Lung (tissue), 12 donors: ENCODE data around the gene ATP8B4. TPM values are rescaled to one million over a fixed set of nuclear protein-coding genes. Genes with fewer than 3 reads are reported as not detected.

ENCODE experiments used
- ATAC-seq: fragments of 200-7000 bp; cut with Tn5 transposase; one replicate; pipeline ENCODE4 v1.9.1; 2020; ENCODE audit warnings: moderate number of reproducible peaks; ENCODE audit not compliant: insufficient read depth, low FRiP score
- DNase-seq, 3 donors: peaks; one replicate each; pipeline ENCODE4 v3.0.0-alpha.2; 2013 to 2017
- H3K27ac ChIP-seq, 2 donors: one replicate each; pipeline ENCODE4 v1.5.1; 2013; ENCODE audit warnings: mild to moderate bottlenecking in 2 of 2, moderate library complexity in 2 of 2, control low read depth in 1 of 2, inconsistent platforms in 1 of 2, low read depth in 1 of 2, low read length in 1 of 2
- H3K27me3 ChIP-seq, 3 donors: one replicate each; pipeline ENCODE4 v1.5.1; 2013; ENCODE audit warnings: low read length in 2 of 3; ENCODE audit not compliant: control insufficient read depth in 3 of 3, insufficient read depth in 3 of 3
- H3K36me3 ChIP-seq, 4 donors: one replicate each; pipeline ENCODE4 v1.5.1; 2013; ENCODE audit warnings: low read length in 4 of 4, mild to moderate bottlenecking in 1 of 4, moderate library complexity in 1 of 4; ENCODE audit not compliant: control insufficient read depth in 4 of 4, insufficient read depth in 4 of 4
- H3K4me1 ChIP-seq, 5 donors: one replicate each; pipeline ENCODE4 v1.5.1; 2013; ENCODE audit warnings: low read length in 5 of 5, mild to moderate bottlenecking in 2 of 5, moderate library complexity in 1 of 5; ENCODE audit not compliant: control insufficient read depth in 5 of 5, insufficient read depth in 5 of 5
- H3K4me3 ChIP-seq: one replicate; pipeline ENCODE4 v1.5.1; 2013; ENCODE audit warnings: mild to moderate bottlenecking, control low read depth, moderate library complexity
- H3K9ac ChIP-seq, 2 donors: one replicate each; pipeline ENCODE4 v1.5.1; 2013; ENCODE audit warnings: low read length in 2 of 2, control low read depth in 1 of 2; ENCODE audit not compliant: insufficient read depth in 1 of 2
- H3K9me3 ChIP-seq, 4 donors: one replicate each; pipeline ENCODE4 v1.5.1; 2013; ENCODE audit warnings: low read length in 3 of 4, mild to moderate bottlenecking in 1 of 4, moderate library complexity in 1 of 4; ENCODE audit not compliant: control insufficient read depth in 4 of 4, insufficient read depth in 3 of 4
- WGBS, 2 donors: extraction: QIAGEN DNeasy Blood & Tissue Kit; methylation state at CpG; one replicate each; pipeline ENCODE4 v1.1.7; 2013; 5-methylcytosine and 5-hydroxymethylcytosine counted together
- polyA plus RNA-seq, 2 donors: library from polyadenylated mRNA; stranded (reverse); fragments of 200-250 nt; gene quantifications; one replicate each; pipeline ENCODE4 v1.2.1, GENCODE V29; 2013
- total RNA-seq, 2 donors: library from RNA; depleted of rRNA in 1 of 2; stranded (reverse); fragments of >200 nt in 1 of 2; gene quantifications; one replicate each; pipeline ENCODE4 v1.2.1, GENCODE V29; 2014 to 2021
- TF ChIP-seq, protein P1 (sequence below): IDR thresholded peaks from 2 replicates; pipeline ENCODE4 v1.5.1; 2012; ENCODE audit warnings: mild to moderate bottlenecking; ENCODE audit errors: control extremely low read depth, extremely low read depth
- donor health status: control.
- donor health status: control.
- donor health status: Bipolar disorder and iron deficiency.
- donor health status: healthy.
- donor health status: DM: yes; HTN: yes; CAD: no.

The ATP8B4 gene
- total and polyA plus RNA-seq, 4 donors = 1.6 to 23.1 (median 3.3) TPM

DNA sequence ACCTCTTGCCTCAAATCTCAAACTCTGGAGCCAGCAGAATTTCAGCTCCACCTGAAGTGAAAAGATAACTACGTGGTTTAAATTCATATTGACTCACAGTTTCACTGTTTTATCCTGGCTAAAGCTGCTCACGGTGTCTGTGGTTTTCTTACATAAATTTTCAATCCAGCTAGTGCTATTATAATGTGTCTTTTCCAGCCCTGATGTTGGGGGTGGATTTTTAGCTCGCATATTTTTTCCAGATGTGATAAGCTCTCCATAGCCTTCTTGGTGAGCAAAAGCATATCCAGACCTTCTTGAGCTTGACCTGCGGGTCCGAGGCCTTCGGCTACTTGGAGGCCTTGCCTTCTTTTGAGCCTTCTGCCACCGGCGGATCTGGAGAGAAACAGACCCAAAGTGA is 258.9 kb downstream of the ATP8B4 start:
- no peak overlapping the region for H3K27ac ChIP-seq
- no peaks in the 10 kb centered on the region for H3K36me3 ChIP-seq
- no peak overlapping the region for H3K9ac ChIP-seq
- H3K4me1 ChIP-seq = peaks cover 0 to 2% (median 0%) of the 10 kb centered on the region in 5 donors
- no peak for ATAC-seq
- DNase-seq = no peak
- H3K4me3 ChIP-seq = no peak overlapping the region
- 86 to 88% methylated on average over 8 of the region's 8 CpGs for WGBS, 2 donors
- TF ChIP-seq, protein P1, sequence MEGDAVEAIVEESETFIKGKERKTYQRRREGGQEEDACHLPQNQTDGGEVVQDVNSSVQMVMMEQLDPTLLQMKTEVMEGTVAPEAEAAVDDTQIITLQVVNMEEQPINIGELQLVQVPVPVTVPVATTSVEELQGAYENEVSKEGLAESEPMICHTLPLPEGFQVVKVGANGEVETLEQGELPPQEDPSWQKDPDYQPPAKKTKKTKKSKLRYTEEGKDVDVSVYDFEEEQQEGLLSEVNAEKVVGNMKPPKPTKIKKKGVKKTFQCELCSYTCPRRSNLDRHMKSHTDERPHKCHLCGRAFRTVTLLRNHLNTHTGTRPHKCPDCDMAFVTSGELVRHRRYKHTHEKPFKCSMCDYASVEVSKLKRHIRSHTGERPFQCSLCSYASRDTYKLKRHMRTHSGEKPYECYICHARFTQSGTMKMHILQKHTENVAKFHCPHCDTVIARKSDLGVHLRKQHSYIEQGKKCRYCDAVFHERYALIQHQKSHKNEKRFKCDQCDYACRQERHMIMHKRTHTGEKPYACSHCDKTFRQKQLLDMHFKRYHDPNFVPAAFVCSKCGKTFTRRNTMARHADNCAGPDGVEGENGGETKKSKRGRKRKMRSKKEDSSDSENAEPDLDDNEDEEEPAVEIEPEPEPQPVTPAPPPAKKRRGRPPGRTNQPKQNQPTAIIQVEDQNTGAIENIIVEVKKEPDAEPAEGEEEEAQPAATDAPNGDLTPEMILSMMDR = no peak
- H3K9me3 ChIP-seq = no peaks in the 10 kb centered on the region
- no peaks in the 10 kb centered on the region for H3K27me3 ChIP-seq

DNA sequence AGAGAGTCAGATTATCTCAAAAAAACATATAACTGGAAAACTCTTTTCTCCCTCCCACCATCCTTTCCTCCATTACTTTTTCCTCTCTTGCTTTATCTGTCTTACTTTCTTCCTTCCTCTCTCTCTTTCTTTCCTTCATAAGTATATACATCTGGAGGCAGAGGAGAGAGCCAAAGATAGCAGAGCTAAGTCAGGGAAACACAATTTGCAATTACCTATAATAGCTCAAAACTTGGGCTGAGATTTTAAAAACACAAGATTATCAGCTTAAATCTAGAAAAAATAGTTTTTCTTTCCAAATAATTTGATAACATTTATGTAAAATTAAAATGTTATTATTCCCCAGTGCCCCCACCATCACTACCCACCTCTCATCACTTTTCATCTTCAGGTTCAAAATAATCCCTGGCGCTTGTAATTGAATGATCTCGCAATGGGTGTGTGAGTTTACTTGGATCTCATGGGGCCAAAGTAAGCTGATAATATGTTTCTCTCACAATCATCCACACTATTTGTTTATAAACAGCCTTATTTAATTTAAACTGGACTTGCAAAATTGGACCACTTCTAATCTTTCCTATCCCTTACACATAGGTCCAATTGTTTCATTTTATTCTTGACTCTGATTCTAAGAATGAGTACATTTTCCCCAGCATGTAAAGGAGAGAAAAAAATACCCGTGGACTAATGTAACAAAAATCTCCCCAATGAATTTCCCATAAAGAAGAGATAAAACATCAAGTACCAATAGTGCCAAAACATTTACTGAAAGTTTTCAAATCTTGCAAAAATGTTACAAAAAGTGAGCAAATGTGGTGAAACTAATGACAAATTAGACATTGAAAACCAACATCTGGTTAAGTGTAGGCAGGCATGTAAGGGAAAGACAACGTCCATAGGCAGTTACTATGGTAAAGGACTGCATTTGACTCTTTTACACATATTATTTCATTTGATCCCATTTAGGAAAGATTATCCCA is 261.2 kb downstream of the ATP8B4 start:
- no peaks in the 10 kb centered on the region for H3K9me3 ChIP-seq

DNA sequence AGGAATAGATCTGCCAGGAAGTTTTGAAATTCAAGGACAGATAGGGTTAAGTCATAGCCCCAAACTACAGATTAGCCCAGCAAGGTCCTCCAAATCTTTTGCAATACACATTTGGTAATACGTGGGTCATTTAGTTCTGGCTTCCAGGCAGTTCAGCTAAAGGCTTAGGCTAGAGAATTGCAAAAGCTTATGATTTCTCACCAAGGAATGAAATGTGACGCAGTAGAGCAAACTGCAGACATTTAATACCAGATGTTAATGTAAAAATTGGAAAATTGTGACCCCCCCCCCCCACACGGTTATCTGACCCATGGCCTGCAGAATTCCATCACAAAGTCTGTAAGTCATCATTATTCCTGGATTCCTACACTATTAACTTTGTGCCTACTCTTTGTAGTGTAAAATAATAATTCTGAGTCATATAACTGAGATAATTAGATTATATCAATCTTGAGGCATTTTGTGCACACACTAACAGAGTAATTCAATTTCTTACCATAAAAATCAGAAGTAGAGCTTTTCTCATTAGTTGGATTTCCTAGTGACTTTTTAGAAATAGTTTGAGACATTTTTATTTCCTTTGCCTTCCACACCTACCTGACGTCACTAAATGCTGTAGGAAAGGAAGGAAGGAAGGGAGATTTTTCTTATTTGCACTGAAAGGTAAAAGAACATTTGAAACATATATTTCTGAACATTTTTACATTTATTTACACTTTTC is 263.0 kb downstream of the ATP8B4 start:
- WGBS, 2 donors = 43 to 55% methylated on average over 4 of the region's 4 CpGs
- Histone ChIP-seq H3K9ac (no peak overlapping the region), H3K4me3 (no peak overlapping the region), H3K9me3 (no peaks in the 10 kb centered on the region), H3K4me1 (no peaks in the 10 kb centered on the region), H3K36me3 (no peaks in the 10 kb centered on the region), H3K27me3 (no peaks in the 10 kb centered on the region), H3K27ac (no peak overlapping the region)
- DNase-seq = peak in 2 of 3 donors; percentile 14 to 38
- ATAC-seq = peak; percentile 68
- TF ChIP-seq, protein P1 = no peak

More for the DNA sequence above, 261.2 kb downstream of the ATP8B4 start:
- no peak overlapping the region for H3K9ac ChIP-seq
- no peak overlapping the region for H3K4me3 ChIP-seq
- no peak for DNase-seq
- no peak overlapping the region for H3K27ac ChIP-seq
- no peaks in the 10 kb centered on the region for H3K36me3 ChIP-seq
- TF ChIP-seq, protein P1 = no peak
- no peaks in the 10 kb centered on the region for H3K4me1 ChIP-seq
- 87 to 92% methylated on average over 4 of the region's 4 CpGs for WGBS, 2 donors
- no peaks in the 10 kb centered on the region for H3K27me3 ChIP-seq
- no peak for ATAC-seq
